Mesenchymal stem cell (in vitro differentiated cells and primary cell): ENCODE measurements around the gene MMP27.

Source experiments
- DNase-seq: peaks from one replicate; pipeline ENCODE4 v3.0.0-alpha.2; 2013
- H2AFZ ChIP-seq: one replicate; pipeline ENCODE4 v1.6.1; 2013; ENCODE audit warnings: low read depth, mild to moderate bottlenecking, control low read depth, inconsistent platforms, low read length, moderate library complexity
- H2AK5ac ChIP-seq: 2 replicates; pipeline ENCODE4 v1.6.1; 2013; ENCODE audit warnings: low read length, moderate library complexity, mild to moderate bottlenecking, inconsistent platforms; ENCODE audit not compliant: severe bottlenecking
- H2BK120ac ChIP-seq: one replicate; pipeline ENCODE4 v1.6.1; 2013; ENCODE audit warnings: low read depth, mild to moderate bottlenecking, inconsistent platforms, low read length, moderate library complexity
- H2BK12ac ChIP-seq, 2 experiments: one replicate each; pipeline ENCODE4 v1.6.1; 2013; ENCODE audit warnings: inconsistent platforms in 2 of 2, low read length in 2 of 2, mild to moderate bottlenecking in 2 of 2, moderate library complexity in 2 of 2, control low read depth in 1 of 2
- H2BK15ac ChIP-seq: one replicate; pipeline ENCODE4 v1.6.1; 2013; ENCODE audit warnings: mild to moderate bottlenecking, low read depth, inconsistent platforms; ENCODE audit not compliant: poor library complexity, severe bottlenecking
- H2BK5ac ChIP-seq: 2 replicates; pipeline ENCODE4 v1.6.1; 2013; ENCODE audit warnings: low read depth, mild to moderate bottlenecking, low read length, control low read depth, inconsistent platforms; ENCODE audit not compliant: poor library complexity, severe bottlenecking
- H3K14ac ChIP-seq, 2 experiments: one replicate each; pipeline ENCODE4 v1.6.1; 2013; ENCODE audit warnings: inconsistent platforms in 2 of 2, low read length in 2 of 2, control low read depth in 1 of 2, mild to moderate bottlenecking in 1 of 2, moderate library complexity in 1 of 2
- H3K18ac ChIP-seq, 2 experiments: one replicate each; pipeline ENCODE4 v1.6.1; 2013; ENCODE audit warnings: inconsistent platforms in 2 of 2, low read length in 2 of 2, control low read depth in 1 of 2, low read depth in 1 of 2, mild to moderate bottlenecking in 1 of 2
- H3K23ac ChIP-seq, 2 experiments: one replicate each; pipeline ENCODE4 v1.6.1; 2013; ENCODE audit warnings: inconsistent platforms in 2 of 2, low read length in 2 of 2, mild to moderate bottlenecking in 2 of 2, moderate library complexity in 2 of 2, control low read depth in 1 of 2
- H3K27ac ChIP-seq: 2 replicates; pipeline ENCODE4 v1.5.1; 2013; ENCODE audit warnings: mild to moderate bottlenecking, moderate library complexity, low read length, control low read depth, inconsistent platforms; ENCODE audit not compliant: poor library complexity, severe bottlenecking
- H3K27me3 ChIP-seq, 2 experiments: 2 replicates each; pipeline versions ENCODE4 v1.6.1 to v1.7.0; 2013; ENCODE audit warnings: low read length in 2 of 2, mild to moderate bottlenecking in 2 of 2, moderate library complexity in 2 of 2, control low read depth in 1 of 2, inconsistent platforms in 1 of 2; ENCODE audit not compliant: control insufficient read depth in 1 of 2, insufficient read depth in 1 of 2
- H3K36me3 ChIP-seq, 2 experiments: 2 replicates each; pipeline versions ENCODE4 v1.6.1 to v1.7.0; 2013; ENCODE audit warnings: low read length in 2 of 2, control low read depth in 1 of 2, inconsistent platforms in 1 of 2, low read depth in 1 of 2, mild to moderate bottlenecking in 1 of 2; ENCODE audit not compliant: insufficient read depth in 2 of 2, control insufficient read depth in 1 of 2
- H3K4ac ChIP-seq, 2 experiments: one replicate each; pipeline ENCODE4 v1.6.1; 2013; ENCODE audit warnings: inconsistent platforms in 2 of 2, low read length in 2 of 2, mild to moderate bottlenecking in 2 of 2, moderate library complexity in 2 of 2, control low read depth in 1 of 2, low read depth in 1 of 2
- H3K4me1 ChIP-seq: 2 replicates; pipeline ENCODE4 v1.6.1; 2013; ENCODE audit warnings: low read depth, low read length, control low read depth; ENCODE audit not compliant: control insufficient read depth, insufficient read depth
- H3K4me2 ChIP-seq: 2 replicates; pipeline ENCODE4 v1.6.1; 2013; ENCODE audit warnings: low read length, mild to moderate bottlenecking, inconsistent platforms; ENCODE audit not compliant: poor library complexity, severe bottlenecking
- H3K4me3 ChIP-seq, 2 experiments: 2 replicates each; pipeline versions ENCODE4 v1.5.1 to v1.7.0; 2013; ENCODE audit warnings: low read length in 2 of 2, mild to moderate bottlenecking in 2 of 2, control low read depth in 1 of 2, low read depth in 1 of 2; ENCODE audit not compliant: insufficient read depth in 1 of 2
- H3K79me1 ChIP-seq: replicated peaks from 2 replicates; pipeline ENCODE4 v1.6.1; 2013; ENCODE audit warnings: mild to moderate bottlenecking, control low read depth, low read length, inconsistent platforms; ENCODE audit not compliant: poor library complexity, severe bottlenecking
- H3K9ac ChIP-seq: 2 replicates; pipeline ENCODE4 v1.7.0; 2013; ENCODE audit warnings: mild to moderate bottlenecking, low read length, moderate library complexity
- H3K9me3 ChIP-seq: 2 replicates; pipeline ENCODE4 v1.7.0; 2013; ENCODE audit warnings: mild to moderate bottlenecking, low read length; ENCODE audit not compliant: control insufficient read depth
- H4K8ac ChIP-seq: one replicate; pipeline ENCODE4 v1.6.1; 2013; ENCODE audit warnings: inconsistent platforms, mild to moderate bottlenecking, low read length, moderate library complexity
- H4K91ac ChIP-seq: one replicate; pipeline ENCODE4 v1.6.1; 2013; ENCODE audit warnings: mild to moderate bottlenecking, low read length, inconsistent platforms
- WGBS: methylation state at CpG from one replicate; pipeline ENCODE4 v1.1.7; 2013; ENCODE audit warnings: mixed read lengths; 5-methylcytosine and 5-hydroxymethylcytosine counted together

MMP27 gene

DNA sequence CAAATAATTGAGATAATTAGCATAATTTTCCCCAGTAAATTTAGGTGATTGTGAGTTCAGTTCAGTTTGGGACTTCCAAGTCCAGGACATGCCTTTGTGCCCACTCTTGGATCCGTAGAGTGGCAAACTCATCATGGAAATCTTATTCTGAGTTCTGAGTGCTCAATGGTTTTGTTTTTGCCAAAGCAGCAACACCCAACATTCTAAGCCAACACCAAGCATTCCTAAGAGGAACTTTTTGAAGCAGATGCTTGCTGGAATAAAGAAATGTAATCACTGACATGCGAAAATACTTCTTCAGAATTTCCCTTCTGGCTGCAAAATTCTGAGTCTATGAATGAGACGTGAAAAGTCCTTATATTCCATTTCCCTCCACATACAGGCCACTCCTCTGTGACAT lies 10.4 kb downstream of the MMP27 start:
- no peak overlapping the region for H2AK5ac ChIP-seq
- H4K8ac ChIP-seq, result no peak overlapping the region
- H3K79me1 ChIP-seq, result no peaks in the 10 kb centered on the region
- WGBS, result 100% methylated on average over 1 of the region's 3 CpGs
- H3K23ac ChIP-seq, result no peak overlapping the region
- H2BK15ac ChIP-seq, result no peak overlapping the region
- no peaks in the 10 kb centered on the region for H3K9me3 ChIP-seq
- H3K14ac ChIP-seq, result no peak overlapping the region
- no peak overlapping the region for H4K91ac ChIP-seq
- no peak for DNase-seq
- H2BK120ac ChIP-seq, result no peak overlapping the region
- H3K36me3 ChIP-seq, result no peaks in the 10 kb centered on the region
- no peak overlapping the region for H2BK12ac ChIP-seq
- H3K4me2 ChIP-seq, result no peak overlapping the region
- no peak overlapping the region for H3K27ac ChIP-seq
- no peak overlapping the region for H3K4ac ChIP-seq
- no peak overlapping the region for H3K4me3 ChIP-seq
- H2AFZ ChIP-seq, result no peak overlapping the region
- H3K9ac ChIP-seq, result no peak overlapping the region
- H2BK5ac ChIP-seq, result no peak overlapping the region
- no peaks in the 10 kb centered on the region for H3K27me3 ChIP-seq
- H3K18ac ChIP-seq, result peak overlapping the region in 1 of 2 experiments; percentile 11
- H3K4me1 ChIP-seq, result no peaks in the 10 kb centered on the region

DNA sequence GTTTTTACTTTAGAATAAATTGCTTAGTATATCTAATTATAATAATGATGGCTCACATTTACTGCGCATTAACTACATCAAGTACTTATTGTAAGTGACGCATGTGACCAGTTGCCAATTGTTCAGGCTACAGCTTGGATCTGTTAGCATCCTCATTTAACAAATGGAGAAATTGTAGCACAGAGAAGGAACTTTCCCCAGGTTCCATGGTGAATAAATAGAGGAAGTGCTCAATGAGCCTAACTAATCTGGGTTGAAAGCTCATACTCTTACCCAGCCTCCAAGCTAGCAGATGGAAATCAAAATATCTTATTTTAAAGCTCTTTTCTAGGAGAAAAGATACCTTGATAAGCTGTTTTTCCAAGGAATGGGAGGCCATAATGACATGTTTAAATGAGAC lies 19.8 kb downstream of the MMP27 start:
- Histone ChIP-seq H2AK5ac (no peak overlapping the region), H2BK12ac (no peak overlapping the region), H3K18ac (no peak overlapping the region), H2BK5ac (no peak overlapping the region), H3K14ac (no peak overlapping the region), H2AFZ (no peak overlapping the region), H3K9ac (no peak overlapping the region), H3K27me3 (no peaks in the 10 kb centered on the region), H3K4me3 (no peak overlapping the region), H4K91ac (no peak overlapping the region), H3K27ac (no peak overlapping the region), H3K9me3 (no peaks in the 10 kb centered on the region), H3K36me3 (no peaks in the 10 kb centered on the region), H3K79me1 (no peaks in the 10 kb centered on the region), H2BK120ac (no peak overlapping the region), H4K8ac (no peak overlapping the region), H3K23ac (no peak overlapping the region), H3K4me1 (no peaks in the 10 kb centered on the region), H2BK15ac (no peak overlapping the region), H3K4ac (no peak overlapping the region), H3K4me2 (no peak overlapping the region)
- DNase-seq, result no peak
- WGBS, result 96% methylated on average over 2 of the region's 2 CpGs

DNA sequence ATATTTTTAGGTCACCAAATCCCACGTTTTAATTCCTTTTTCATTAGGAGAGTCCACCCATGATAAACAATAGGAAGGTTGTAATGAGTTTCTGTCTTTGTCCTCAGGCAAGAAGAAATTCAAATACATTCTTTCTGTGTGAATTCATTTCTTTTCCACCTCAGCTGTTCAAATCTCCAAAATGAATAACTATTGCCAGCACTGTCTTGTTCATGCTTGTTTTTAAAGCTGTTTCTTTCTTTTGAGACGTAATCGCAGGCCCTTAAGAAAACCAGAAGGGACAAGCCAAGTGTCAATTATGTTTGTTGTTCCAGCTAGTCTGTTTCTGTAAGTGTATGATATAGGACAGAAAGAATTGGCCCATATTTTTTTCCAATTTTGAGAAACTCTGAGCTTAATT lies 20.2 kb downstream of the MMP27 start:
- Histone ChIP-seq H2BK12ac (no peak overlapping the region), H3K23ac (no peak overlapping the region), H3K18ac (no peak overlapping the region), H3K36me3 (no peaks in the 10 kb centered on the region), H2BK120ac (no peak overlapping the region), H3K4ac (no peak overlapping the region), H3K9me3 (no peaks in the 10 kb centered on the region), H3K9ac (no peak overlapping the region), H3K79me1 (no peaks in the 10 kb centered on the region), H4K91ac (no peak overlapping the region), H2AFZ (no peak overlapping the region), H3K27ac (no peak overlapping the region), H3K14ac (no peak overlapping the region), H2AK5ac (no peak overlapping the region), H4K8ac (no peak overlapping the region), H3K4me3 (no peak overlapping the region), H3K4me2 (no peak overlapping the region), H3K27me3 (no peaks in the 10 kb centered on the region), H2BK15ac (no peak overlapping the region), H2BK5ac (no peak overlapping the region), H3K4me1 (no peaks in the 10 kb centered on the region)
- no peak for DNase-seq
- WGBS, result 95% methylated on average over 2 of the region's 3 CpGs

DNA sequence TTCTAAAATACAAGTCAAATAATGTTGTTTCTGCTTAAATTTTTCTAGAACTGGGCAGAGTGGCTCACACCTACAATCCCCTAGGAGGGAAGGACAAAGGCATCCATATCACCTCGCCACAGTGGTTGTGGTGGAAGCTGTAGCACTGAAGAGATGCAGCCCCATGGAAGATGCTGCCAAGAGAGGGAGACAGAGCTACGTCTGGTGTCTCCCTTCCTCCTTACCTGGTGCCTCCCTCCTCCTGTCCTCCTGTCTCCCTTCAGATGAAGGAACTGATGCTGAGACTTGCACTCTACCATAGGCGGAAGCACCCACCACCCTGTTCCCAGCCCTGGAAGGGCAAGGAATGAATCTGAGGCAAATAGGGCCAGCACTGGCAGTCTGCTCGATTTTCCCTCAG lies 22.3 kb downstream of the MMP27 start:
- Histone ChIP-seq H3K23ac (no peak overlapping the region), H3K36me3 (no peaks in the 10 kb centered on the region), H4K91ac (no peak overlapping the region), H2AK5ac (no peak overlapping the region), H2BK120ac (no peak overlapping the region), H3K79me1 (no peaks in the 10 kb centered on the region), H3K4me1 (no peaks in the 10 kb centered on the region), H3K27ac (no peak overlapping the region), H3K4me3 (no peak overlapping the region), H2AFZ (no peak overlapping the region), H3K27me3 (no peaks in the 10 kb centered on the region), H3K9me3 (no peaks in the 10 kb centered on the region), H2BK15ac (no peak overlapping the region), H2BK5ac (no peak overlapping the region), H3K9ac (no peak overlapping the region), H2BK12ac (no peak overlapping the region), H3K14ac (no peak overlapping the region), H4K8ac (no peak overlapping the region), H3K18ac (no peak overlapping the region), H3K4me2 (no peak overlapping the region), H3K4ac (no peak overlapping the region)
- 84% methylated on average over 3 of the region's 4 CpGs for WGBS
- DNase-seq, result no peak
